IPS-NIHi7 (cell line): ENCODE results near the gene C2orf80.
"Not testable (repeated sequence)": the region's sequence is repeated elsewhere in the genome, so short reads cannot be mapped to it uniquely, and the experiment has no call there.

Experiments
- DNase-seq: peaks from one replicate; pipeline ENCODE4 v3.0.0; 2012; ENCODE audit warnings: mixed read lengths; ENCODE audit errors: extremely low spot score

The C2orf80 gene

DNA sequence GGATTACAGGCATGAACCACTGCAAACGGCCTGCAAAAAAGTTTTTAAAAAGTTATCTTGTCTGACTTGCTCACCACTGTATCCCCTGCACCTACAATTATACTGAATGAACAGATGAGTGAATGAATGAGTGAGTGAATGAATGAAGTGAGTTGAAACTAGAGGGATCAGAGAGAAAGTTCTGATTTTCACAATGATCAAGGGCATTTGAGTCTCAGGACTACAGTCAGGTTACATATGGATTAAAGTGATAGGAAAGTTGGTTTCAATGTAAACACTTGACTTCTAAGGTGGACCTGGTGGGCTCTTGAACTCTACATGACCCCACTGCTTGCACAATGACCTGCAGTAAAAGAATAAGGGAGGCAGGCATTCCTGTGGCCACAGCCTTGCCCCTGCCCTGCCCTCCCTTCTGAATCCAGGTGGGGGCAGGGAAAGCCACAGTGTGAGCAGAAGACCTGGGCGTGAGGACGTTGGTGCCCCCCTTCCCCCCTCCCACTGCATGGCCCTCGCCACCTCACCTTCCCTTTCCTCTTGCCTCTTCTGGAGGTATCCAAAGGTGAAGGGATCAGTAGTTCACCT, 10.7 kb downstream of the C2orf80 start:
- DNase-seq: no peak

DNA sequence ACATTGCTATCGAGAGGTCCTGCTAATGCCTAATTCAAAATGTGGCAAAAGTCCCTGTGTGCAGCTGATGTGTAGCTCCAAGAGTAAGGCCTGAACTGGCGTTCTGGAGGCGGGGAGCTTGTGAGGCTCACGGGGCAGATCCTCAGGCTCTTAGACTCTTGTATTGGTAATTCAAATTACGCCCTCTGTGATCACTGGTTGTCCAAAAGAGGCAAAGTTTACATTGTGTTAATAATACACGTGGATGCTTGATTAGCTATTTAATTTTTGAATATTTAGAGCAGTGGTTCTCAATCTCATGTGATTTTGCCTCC, 14.0 kb downstream of the C2orf80 start:
- no peak for DNase-seq

DNA sequence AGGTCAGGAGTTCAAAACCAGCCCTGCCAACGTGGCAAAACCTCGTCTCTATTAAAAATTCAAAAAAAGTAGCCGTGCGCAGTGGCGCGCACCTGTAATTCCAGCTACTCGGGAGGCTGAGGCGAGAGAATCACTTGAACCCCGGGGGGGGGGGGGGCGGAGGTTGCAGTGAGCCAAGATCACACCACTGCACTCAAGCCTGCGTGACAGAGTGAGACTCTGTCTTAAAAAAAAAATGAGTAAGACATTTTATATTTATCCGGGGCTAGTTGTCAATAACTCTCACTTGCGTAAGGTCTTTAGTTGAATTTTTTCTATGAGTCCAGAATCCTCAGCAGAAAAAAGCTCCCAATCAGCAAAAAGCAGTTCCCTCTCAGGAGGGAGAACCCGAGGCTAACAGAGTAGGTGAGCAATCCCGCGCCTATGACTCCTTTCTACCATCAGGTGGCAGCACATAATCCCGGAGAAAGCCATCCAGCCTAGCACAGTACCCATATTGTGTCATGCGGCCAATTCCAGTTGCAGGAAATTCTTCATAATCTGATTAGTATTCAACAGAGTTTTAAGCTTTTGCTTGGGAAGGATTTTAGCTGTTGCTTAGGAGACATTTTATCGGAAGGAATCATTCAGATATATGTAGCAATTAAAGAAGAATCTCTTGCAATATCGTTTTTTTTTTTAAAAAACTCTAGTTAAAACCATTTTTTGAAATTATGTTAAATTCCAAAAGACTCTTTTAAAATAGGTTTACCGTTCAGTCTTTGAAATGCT, 14.6 kb downstream of the C2orf80 start:
- peak; percentile 87 for DNase-seq

DNA sequence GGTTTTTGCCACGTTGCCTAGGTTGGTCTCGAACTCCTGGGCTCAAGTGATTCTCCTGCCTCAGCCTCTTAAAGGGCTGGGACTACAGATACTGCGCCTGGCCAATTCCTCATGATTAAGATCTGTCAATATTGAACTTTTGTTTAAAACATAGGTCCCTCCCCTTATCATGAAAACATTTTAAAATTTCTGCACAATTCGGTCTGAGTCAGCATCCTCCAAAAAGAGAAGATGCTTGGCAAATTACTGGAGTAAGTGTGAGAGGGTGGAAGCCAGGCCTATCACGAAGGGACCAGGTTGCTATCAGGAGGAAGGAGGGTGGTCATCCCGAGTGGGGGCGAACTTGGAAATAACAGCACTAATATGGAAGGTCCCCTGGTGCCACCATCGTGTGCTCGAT, 15.7 kb downstream of the C2orf80 start:
- DNase-seq: no peak

DNA sequence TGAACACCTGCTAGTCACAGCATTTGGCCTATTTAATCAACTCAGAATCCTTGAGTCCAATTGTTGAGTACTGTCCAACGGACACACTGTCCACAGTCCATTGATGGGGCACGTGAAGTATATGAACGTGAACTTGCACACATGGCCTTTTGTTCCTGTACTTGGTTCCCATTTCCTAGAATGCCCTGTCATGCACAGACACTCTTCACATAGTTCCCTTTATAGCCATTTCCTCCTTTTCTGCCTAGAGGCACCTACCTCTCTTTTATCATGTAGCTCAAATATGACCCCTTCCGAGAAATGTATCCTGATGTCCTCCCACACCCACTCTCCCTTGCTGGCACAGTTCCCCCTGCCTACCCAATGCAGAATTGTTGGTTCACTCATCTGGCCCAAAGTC, 17.7 kb downstream of the C2orf80 start:
- DNase-seq: no peak

DNA sequence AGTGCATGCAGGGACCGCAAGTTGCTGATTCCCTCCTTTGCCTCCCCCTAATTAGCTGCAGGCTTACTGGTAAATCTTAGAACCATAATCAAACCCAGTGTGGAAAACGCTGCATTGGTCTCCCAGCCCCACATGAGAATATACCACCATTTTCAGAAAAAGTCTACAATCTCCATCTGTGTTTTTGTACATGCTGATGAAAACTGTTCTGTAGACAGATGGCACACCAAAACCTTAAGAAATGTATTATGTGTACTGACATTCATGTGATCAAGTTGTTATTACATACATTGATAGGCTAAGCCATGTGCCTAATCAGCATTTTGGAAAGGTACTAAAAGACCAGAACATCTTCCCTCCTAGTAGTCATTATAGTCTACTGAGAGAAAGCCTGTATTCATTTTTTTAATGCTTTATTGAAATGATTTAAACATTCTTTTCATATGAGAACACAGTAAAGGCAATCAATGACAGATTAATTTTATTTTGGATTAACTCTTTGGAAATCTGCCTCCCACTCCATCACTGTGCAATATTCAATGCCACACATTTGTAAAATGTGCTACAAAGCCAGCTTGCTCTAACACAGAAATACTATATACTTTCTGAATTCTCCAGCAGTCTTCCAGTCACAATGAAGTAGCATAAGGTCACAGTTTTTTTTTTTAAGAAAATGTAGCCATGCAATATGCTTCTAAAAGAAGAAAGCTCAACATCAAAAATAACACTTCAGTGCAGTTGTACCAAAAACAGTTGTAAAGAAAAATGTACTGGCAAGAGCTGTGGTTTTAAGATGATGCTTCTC, 24.7 kb downstream of the C2orf80 start:
- no peak for DNase-seq

DNA sequence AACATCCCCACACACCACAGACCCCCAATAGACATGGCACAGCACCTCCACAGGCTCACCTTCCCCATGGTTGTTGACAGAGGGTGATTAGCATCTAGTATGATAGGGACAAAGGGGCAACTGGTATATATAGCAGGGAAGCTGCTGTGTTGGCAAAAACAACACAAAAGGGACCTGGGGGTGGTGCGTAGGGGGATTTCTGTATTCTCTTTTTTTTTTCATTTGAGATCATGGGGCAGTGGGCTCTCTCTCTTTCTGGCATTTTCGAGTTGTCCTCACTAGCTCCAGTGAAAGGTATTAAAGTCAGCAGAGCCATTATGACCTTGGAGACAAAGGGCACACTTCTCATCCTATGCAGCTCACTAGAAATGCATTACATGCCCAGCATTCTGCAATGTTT, 26.3 kb downstream of the C2orf80 start, which contains the start of gene CRYGA:
Gene CRYGA (minus strand): TSS at position 101 of the 400 bp plus-strand sequence. CDS start 33 bp downstream, at position 68.
- no peak for DNase-seq

DNA sequence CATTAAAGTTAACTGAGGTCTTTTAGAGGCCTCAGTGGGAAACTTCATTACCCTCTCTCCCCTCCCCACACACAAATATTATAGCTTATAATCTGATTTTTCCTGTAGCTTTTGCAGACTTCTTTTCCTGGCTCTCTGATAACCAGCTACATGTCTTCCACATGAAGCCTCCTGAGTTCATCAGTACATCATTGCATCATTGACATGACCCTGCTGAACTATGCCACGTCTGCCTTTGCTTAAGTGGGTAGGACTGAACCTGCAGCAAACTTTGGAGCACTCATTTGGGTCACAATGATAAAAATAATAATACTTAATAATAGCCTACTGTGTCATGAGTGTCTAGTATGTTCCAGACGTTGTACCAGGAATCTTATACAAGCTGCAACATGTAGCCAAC, 33.4 kb downstream of the C2orf80 start:
- no peak for DNase-seq

DNA sequence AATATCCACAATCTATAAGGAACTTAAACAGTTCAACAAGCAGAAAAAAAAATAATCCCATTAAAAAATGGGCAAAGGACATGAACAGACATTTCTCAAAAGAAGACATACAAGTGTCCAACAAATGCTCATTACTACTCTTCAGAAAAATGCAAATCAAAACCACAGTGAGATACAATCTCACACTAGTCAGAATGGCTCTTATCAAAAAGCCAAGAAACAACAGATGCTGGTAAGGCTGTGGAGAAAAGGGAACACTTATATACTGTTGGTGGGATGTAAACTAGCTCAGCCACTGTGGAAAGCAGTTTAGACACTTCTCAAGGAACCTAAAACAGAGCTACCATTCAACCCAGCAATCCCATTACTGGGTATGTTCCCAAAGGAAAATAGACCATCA, 36.7 kb downstream of the C2orf80 start:
- DNase-seq: no peak

DNA sequence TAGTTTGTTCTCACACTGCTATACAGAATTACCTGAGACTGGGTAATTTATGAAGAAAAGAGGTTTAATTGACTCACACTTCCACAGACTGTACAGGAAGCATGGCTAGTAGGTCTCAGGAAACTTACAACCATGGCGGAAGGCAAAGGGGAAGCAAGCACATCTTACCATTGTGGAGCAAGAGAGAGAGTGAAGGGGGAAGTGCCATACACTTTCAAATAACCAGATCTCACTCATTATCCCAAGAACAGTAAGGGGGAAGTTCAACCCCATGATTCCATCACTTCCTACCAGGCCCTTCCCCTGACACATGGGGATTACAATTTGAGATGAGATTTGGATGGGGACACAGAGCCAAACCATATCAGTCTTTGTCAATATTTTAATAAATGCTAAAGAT, 38.9 kb downstream of the C2orf80 start:
- DNase-seq: no peak

DNA sequence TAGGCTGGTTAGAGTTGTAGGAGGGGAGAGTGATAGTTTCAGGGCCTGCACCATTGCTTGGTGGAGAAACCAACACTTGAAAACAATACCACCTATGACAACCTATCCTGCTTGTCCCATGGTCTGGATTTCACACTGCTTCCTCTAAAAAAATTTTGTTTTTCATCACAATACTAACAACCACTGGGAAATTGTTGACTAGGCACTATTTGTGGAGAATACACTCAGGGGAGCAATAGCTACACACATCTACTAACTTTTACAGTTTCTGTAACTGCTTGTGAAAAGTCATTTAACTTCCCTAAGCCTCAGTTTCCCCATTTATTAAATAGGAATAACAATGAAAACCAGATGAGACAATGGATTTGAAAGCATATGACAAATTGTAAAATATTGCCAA, 39.7 kb downstream of the C2orf80 start:
- no peak for DNase-seq

DNA sequence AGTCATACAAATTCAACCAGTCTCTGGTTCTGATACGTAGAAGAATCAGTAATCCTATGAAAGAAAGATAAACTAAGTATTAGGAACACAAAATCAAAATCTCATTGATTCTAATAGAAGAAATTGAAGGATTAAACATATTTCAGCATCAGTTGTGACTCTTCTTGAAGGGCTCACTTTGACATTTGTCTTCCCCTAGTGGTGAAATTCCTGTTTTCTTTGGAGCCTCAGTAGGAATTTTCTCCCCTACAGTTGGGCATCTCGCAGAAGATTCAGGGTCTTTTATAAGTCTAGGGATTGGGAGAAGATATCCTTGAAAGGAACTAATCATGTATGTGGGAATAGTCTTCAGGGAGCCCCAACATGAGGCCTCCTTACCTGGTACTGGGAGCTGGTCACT, 41.0 kb downstream of the C2orf80 start:
- peak; percentile 45 for DNase-seq

DNA sequence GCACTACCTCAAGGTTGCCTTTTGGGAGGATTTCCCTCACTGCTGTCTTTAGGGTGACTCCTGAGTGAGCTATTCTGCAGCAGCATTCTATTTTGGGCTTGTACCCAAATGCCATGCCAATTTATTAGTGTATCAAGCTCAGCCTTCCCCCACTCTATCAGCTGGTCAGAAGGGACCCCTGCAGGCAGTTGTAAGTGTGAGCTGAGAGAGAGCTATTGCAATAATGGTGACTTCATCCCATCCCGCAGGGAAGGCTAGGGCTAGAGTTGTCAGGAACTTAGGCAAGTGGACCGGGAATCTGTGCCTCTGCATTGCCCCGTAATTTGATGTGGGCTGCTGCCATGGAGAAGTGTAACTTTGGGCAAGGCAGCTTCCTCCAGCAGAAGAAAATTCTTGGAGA, 42.1 kb downstream of the C2orf80 start:
- DNase-seq: no peak

DNA sequence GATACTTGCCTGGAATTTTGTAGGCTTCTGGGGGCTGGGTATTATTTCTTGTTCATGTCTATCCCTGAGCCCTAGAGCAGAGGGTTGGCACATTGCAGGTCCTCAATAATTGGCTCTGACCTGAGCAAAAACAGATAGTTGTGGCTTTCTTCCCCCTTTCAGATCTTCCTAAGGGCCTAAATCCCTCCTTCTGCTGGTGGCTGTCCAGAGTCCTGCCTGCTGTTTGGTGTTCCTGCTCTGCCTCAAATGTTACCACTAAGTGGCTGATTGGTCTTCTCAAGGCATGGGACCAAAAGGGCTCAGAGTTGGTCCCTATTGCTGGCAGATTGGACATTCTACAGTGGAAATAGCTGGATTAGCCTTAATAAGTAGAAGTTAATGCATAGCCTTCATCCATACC, 42.8 kb downstream of the C2orf80 start:
- no peak for DNase-seq

DNA sequence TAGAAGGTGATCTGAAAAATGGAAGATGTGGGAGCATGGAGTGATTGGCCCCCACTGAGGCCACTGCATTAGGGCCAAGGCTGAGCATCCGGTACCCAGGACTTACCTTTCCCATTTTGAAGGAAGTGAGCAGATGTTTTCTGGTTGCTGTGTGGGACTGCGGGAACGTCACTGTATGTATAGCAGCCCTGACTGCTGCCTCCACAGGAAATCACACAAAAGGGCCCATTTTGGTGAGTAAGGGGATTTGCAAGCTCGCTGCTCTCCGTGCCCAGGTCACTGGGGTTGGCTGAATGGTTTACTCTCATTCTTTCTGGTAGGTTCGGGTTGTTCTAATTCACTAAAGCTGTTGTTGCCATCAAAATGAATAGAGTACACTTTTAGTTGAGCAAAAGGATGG, 43.8 kb downstream of the C2orf80 start, which contains the start of gene CRYGB:
Gene CRYGB (minus strand): TSS at position 153 of the 400 bp plus-strand sequence. CDS start 38 bp downstream, at position 115.
- DNase-seq: no peak

DNA sequence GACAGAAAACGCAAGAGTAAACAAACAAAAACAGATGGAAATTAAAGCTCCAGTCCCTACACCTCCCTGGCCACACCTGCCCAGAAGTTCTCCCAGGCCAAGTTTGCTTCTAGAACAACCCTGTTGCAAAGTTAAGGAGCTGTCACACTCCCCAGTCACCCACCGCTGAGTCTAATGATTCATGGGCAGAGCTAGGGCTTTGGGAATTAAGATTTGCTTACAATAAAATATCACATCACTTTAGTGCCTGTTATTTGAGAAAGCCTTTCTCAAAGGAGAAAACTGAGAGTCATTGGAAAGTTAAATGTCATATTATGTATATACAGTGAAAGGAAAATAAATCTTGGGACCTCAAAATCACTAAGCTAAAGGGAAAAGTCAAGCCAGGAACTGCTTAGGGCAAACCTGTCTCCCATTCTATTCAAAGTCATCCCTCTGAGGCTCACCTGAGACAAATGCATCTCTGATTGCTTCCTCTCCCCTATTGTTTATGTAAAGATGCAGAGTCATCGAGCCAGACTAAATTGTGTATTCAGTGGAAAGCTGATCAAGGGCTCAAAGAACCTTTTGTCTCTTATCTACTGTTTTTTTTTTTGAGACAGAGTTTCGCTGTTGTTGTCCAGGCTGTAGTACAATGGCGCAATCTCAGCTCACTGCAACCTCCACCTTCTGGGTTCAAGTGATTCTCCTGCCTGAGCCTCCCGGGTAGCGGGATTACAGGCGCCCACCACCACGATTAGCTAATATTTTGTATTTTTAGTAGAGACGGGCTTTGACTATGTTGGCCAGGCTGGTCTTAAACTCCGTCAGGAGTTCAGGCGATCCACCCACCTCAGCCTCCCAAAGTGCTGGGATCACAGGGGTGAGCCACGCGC, 46.7 kb downstream of the C2orf80 start:
- no peak for DNase-seq

DNA sequence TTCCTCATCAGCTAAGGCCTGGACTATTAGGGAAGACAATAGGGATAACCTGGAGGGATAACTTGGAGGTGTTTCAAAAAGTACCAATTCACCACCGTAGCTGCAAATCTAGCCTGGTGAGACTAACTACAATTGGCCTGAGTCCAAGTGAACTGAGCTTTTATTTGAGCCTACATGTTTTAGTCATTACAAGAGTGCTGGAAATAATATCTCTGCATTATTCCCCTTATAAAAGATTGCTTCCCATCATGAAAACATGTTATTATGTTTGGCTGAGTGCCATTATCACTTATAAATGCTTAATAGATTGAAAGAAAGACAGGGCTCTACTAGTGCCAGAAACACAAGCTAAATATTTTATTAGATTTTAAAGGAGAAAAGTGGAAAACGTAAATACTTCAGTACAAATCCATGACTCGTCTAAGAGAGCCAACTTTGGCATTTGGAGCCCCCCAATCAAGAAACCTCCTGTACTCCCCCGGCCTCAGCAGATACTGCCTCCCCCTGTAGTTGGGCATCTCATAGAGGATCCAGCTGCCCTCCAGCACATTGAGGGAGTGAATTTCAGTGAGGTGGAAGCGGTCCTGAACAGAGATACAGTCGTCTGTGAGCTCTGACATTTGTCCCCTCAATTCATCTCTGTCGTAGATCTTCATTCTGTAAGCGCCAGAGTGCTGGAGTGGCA, 47.4 kb downstream of the C2orf80 start:
- DNase-seq: no peak

DNA sequence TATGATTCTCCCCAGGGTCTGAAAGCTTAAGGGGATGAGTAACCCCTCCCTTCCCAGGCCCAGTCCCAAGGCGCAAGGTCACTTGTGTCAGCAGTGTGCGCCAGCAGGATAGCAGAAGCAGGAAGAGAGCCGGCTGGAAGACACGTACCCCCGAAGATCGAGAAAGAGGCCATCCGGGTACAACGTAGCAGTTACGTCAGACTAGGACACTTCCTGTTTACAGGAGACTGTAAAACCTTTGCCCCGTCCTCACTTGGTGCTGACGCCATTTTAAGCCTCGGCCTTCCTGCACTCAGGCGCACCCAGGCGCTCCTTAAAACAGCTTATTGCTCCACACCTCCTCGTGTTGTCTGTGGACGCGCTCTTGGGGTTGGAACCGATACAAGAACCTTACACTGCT, 50.4 kb downstream of the C2orf80 start:
- DNase-seq: no peak

DNA sequence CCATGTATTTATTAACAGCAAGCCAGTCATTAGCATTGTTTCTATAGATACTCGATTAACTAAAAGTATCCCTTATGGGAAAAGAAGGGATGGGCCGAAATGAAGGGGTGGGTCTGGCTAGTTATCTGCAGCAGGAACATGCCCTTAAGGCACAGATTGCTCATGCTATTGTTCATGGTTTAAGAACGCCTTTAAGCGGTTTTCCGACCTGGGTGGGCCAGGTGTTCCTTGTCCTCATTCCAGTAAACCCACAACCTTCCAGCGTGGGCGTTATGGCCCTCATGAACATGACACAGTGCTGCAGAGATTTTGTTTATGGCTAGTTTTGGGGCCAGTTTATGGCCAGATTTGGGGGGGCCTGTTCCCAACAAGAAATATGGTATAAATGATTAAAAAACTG, 51.5 kb downstream of the C2orf80 start:
- DNase-seq: not testable (repeated sequence)

DNA sequence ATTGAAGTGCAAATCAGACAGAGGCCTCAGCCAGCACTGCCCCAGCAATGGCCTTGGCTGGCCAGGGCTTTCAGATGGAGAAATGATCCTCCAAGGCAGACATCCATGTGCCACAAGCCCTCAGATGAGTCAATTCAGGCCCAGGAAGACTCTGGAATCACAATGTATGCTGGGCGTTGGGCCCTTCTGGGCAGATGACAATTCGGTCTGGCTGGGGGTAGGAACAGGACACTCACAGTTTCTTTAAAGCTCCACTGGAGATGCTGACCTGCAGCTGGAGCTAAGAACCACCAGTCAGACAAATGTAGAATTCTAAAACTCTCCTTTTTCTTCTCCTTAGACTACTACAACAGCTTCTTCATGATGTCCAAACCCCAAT, 53.1 kb downstream of the C2orf80 start:
- no peak for DNase-seq
